NCI-H446 (cell line): ENCODE results near the gene CBS.
"Not testable (repeated sequence)": the region's sequence is repeated elsewhere in the genome, so short reads cannot be mapped to it uniquely, and the experiment has no call there.

Experiments
- DNase-seq, 2 experiments: peaks; one replicate each; lab custom pipeline; 2025; lab: John Stamatoyannopoulos, UW

The CBS gene

DNA sequence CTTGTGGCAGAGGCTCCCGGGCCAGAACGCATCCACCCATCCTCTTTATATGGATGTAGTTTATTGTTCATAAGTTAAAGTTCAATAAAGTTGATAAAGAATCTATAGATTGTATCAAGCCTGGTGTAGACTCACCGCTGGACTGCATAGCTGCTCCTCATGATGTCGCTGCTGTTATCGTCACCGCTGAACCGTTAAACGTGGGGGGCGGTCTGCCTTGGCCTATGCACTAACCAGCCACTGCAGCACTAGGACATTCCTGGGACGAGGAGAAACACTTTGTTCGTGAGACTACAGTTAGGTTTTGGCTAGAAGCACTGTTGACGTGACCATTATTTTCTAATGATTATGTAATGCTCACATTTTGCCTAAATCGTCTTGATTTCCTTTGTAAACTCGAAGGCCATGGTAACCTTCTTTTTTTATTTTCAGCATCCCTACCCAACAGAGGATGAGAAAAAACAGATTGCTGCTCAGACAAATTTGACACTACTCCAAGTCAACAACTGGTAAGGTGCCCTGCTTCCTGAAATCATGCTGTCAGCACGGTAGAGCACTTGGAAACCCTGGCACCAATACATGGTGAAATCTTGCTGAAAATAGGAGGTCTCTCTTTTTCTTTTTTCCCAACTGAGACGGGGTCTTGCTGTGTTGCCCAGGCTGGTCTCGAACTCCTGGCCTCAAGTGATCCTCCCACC lies 51.0 kb downstream of the CBS start:
- no peak for DNase-seq

- no peak for DNase-seq
Measured at GRCh38 chr21:43023175-43023574, 52.5 kb downstream of the CBS start.

DNA sequence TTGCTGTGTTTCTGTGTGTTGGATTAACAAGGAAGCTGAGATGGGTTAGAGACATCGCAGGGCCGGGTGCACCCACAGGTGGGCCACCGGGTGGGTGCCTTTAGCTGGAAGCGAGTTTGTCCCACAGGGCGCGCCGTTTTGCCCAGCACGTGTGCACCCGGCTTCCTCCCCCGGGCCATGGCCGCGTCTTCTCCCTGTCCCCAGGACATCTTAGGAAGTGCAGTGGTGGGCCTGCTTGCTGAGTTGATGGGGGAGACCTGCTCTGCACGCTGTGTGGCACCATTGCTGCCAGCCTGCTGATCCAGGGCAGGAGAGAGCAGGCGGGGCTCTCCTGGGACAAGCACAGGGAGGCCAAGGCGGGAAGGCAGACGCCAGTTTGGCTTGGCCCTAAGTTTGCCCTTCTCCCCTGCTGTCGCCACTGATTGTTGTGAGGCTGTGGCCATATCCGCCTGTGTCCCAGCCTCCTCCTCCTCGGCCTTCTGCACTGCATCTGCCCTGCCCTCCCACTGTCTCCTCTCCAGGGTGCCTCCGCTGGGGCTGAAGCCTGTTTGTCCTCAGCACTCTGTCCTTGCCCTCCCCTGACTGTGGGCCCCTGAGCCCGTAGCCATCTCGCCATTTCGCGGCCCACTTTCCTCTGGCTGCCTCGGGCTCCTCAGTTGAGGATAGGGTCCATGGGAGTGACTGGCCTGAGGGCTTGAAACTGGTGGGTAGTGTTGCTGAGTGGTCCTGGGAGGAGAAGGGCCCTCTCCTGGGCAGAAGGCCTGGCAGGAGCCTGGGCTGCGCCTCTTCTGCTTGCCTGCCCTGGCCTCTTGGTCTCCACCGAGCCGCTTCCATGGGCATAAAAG lies 53.7 kb downstream of the CBS start:
- no peak for DNase-seq

DNA sequence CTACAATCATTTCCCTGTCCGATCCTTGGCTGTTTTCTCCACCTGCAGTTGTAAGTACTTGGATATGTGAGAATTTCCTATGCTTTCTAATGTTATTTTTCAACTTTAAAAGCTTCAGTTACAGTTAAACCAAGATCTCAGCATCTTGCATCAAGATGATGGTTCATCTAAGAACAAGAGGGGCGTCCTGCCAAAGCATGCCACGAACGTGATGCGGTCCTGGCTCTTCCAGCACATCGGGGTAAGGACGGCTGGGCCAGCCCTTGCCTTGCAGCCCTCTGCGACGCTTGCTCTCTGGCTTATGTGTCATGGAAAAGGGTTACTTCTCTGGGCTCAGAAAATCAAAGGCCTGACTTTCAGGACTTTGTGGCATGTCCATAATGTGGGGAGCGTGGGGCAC lies 54.4 kb downstream of the CBS start:
- DNase-seq: no peak

- DNase-seq: no peak
Measured at GRCh38 chr21:43020771-43021170, 54.9 kb downstream of the CBS start.

DNA sequence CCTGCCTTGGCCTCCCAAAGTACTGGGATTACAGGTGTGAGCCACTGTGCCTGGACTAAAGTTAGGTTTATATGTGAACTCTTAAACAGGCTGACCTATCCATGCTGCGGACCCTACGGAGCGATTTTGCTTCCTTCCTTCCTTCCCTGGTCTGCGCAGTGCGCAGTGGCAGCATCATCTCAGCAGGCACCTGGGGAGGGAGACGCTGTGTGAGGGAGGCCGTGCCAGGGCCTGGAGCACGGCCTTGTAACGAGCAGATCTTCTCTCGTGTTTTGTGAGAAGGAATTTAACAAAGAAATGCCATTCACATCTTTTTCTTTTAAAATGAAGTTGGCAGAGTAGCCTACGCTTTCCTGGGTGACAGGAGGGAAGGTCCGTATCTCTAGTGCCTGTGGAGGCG lies 55.5 kb downstream of the CBS start:
- DNase-seq: no peak

DNA sequence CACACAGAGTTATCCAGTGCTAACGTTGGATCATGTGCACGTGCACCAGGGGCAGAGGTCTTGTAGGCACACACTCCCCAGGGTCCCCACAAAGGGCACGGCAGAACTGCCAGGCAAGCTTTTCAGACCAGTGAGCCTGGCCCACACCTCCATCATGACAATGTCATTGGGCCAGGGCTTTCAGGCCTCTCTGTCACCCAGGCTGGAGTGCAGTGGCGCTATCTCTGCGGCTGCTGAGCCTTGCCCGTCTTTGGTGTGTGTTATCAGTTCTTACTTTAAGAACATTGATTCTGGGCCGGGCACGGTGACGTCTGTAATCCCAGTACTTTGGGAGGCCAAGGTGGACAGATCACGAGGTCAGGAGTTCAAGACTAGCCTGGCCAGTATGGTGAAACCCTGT lies 57.1 kb downstream of the CBS start:
- DNase-seq: no peak

GRCh38 chr21:43016728-43017127 lies 58.9 kb downstream of the CBS start:
- DNase-seq: no peak

DNA sequence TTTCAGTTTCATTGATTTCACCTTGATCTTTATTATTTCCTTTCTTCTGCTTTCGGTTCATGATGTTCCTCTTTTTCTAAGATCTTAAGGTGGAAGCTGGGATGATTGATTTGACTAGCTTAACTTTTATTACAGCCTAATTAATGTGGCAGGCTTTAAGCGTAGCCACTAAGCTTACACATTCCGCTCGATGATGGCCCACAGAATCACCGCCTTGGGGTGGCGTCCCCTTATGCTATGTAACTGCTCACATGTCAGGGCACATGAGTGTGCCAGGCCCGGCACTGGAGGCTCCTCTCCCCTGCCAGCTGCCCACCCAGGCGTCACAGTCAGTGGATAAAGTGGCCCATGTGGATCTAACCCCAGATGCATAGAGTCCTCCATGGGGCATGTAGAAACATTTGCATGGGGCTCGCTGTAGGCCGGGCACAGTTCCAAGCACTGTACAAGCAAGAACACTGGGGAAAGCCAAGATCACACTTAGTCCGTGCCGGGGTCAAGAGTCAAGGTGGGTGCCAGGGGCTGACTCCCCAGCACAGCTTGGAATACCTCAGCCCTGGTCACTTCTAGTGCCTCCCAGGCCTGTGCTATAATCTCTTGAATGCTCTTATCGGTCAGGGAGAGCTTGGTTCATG lies 59.6 kb downstream of the CBS start:
- DNase-seq: no peak

GRCh38 chr21:43012596-43012995 lies 63.0 kb downstream of the CBS start:
- no peak for DNase-seq

DNA sequence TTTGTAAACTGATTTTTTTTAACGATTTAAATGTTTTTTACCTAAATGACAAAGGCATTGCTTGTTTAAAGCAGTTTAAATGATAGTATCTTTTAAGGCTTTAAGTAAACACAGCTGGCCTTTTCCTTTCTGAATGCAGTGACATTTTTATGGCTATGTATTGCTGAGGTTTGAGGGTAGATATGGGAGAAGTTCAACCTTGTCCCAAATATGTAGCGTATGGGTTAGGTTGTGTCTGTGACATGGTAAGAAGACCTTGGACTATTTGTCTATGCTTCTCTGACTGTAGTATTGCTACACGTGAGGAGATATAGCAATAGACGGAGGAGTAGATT lies 68.8 kb downstream of the CBS start:
- DNase-seq: no peak

DNA sequence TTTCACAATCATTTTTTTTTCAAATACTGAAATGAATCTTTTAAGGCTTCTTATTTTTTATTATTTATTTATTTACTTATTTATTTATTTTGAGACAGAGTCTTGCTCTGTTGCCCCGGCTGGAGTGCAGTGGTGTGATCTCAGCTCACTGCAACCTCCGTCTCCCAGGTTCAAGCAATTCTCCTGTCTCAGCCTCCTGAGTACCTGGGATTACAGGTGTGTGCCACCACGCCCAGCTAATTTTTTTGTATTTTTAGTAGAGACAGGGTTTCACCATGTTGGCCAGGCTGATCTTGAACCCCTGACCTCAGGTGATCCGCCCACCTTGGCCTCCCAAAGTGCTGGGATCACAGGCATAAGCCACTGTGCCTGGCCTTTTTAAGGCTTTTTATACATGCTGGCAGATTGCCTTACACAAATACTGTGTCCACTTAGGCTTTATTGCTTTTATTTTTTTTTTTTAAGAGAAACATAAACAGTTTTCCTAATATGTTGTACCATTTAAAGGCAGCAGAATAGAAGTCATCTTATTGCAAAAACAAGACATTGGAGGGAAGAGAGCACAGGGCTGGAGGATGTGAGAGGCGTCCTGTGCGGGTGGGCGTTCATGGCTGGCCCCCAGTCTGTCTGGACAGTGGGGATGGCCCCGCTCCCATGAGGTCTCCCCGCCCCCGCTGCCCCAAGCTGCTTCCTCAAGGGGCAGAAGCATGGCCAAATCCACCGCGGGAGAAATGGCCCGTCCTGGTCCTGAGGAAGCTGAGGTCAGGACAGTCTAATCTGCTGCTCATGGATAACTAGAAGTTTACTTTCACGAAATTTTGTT lies 69.4 kb downstream of the CBS start:
- not testable (repeated sequence) for DNase-seq

GRCh38 chr21:43005635-43006034 lies 70.0 kb downstream of the CBS start:
- DNase-seq: no peak

DNA sequence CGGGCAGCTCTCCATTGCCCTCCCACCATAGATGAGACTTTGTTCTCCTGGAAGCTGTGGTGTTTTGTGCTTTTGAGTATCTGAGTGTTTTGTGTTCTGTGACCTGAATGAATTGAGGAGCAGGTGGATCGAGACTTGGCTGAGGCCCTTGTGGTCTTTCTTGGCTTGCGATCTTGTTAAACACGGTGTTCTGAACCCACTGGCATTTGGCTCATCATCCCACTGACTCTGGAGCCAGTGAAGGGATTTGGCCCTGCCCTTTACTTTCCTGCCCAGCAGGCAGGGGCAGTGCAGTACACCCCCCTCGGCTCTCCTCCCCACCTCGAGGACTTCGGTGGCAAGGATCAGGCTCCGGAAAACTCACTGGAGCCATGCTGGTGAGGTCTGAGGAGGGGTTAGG lies 70.7 kb downstream of the CBS start:
- DNase-seq: no peak
